ENCODE results near the gene SAFB.

The SAFB gene

GRCh38 chr19:5645409-5645808 is 22.5 kb downstream of the SAFB start:
- Histone ChIP-seq H3K27ac (ENCODE audit: low read depth, low read length) (no peak overlapping the region), H3K9me3 (ENCODE audit: control insufficient read depth, insufficient read depth, low read length) (no peaks in the 10 kb centered on the region), H3K9ac (ENCODE audit: low read depth, low read length) (no peak overlapping the region), H3K36me3 (ENCODE audit: control insufficient read depth, insufficient read depth, low read length) (peaks cover 87% of the 10 kb centered on the region), H3K4me1 (ENCODE audit: control insufficient read depth, insufficient read depth, low read length) (no peaks in the 10 kb centered on the region), H3K4me3 (ENCODE audit: low read depth, low read length) (no peak overlapping the region), H3K27me3 (ENCODE audit: control insufficient read depth, insufficient read depth, low read length) (no peaks in the 10 kb centered on the region)

DNA sequence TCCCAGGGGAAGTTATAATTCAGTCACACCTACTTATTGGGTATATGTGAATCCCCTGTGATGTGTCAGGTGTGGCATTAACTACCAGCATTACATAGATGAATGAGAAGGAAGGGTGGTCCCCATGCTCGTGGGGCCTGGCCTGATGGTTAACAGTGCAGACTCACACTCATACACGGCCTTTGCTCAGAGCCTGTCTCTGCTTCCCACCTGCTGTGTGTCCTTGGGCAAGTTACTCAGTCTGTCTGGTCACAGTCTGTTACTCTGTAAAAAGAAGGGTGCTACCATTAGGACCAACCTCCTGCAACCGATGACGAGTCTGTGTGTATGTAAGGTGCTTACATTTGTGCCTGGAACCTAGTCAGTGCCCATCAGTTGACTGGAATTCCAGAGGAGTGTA is 23.8 kb downstream of the SAFB start:
- no peak overlapping the region for H3K9ac ChIP-seq (ENCODE audit: low read depth, low read length)
- H3K27ac ChIP-seq (ENCODE audit: low read depth, low read length), result no peak overlapping the region
- no peak overlapping the region for H3K4me3 ChIP-seq (ENCODE audit: low read depth, low read length)
- H3K36me3 ChIP-seq (ENCODE audit: control insufficient read depth, insufficient read depth, low read length), result peaks cover 92% of the 10 kb centered on the region
- no peaks in the 10 kb centered on the region for H3K9me3 ChIP-seq (ENCODE audit: control insufficient read depth, insufficient read depth, low read length)
- H3K4me1 ChIP-seq (ENCODE audit: control insufficient read depth, insufficient read depth, low read length), result no peaks in the 10 kb centered on the region
- H3K27me3 ChIP-seq (ENCODE audit: control insufficient read depth, insufficient read depth, low read length), result no peaks in the 10 kb centered on the region

- Histone ChIP-seq H3K36me3 (ENCODE audit: control insufficient read depth, insufficient read depth, low read length) (peaks cover 92% of the 10 kb centered on the region), H3K9ac (ENCODE audit: low read depth, low read length) (no peak overlapping the region), H3K9me3 (ENCODE audit: control insufficient read depth, insufficient read depth, low read length) (no peaks in the 10 kb centered on the region), H3K4me3 (ENCODE audit: low read depth, low read length) (no peak overlapping the region), H3K4me1 (ENCODE audit: control insufficient read depth, insufficient read depth, low read length) (no peaks in the 10 kb centered on the region), H3K27me3 (ENCODE audit: control insufficient read depth, insufficient read depth, low read length) (no peaks in the 10 kb centered on the region), H3K27ac (ENCODE audit: low read depth, low read length) (no peak overlapping the region)
Measured at GRCh38 chr19:5648464-5648863, 25.6 kb downstream of the SAFB start.

DNA sequence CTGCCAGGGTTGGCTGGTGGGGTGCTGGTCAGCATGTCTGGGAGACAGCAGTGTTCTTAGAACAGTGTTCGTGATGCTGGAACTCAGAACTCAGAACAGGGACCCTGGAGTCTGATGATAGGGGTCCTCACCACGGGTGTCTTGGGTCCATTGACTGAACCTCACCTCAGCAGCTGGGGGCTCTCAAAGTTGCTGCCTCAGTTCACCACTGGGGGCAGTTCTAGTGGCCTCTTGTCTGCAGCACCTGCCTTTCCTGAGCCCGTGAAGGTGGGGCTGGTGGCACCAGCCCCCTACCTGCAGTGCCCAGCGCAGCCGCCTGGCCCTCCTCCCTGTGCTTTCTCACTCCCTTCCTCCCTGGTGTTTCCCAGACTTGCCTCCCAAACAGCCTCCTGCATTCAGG is 28.5 kb downstream of the SAFB start:
- no peaks in the 10 kb centered on the region for H3K9me3 ChIP-seq (ENCODE audit: control insufficient read depth, insufficient read depth, low read length)
- peaks cover 91% of the 10 kb centered on the region for H3K36me3 ChIP-seq (ENCODE audit: control insufficient read depth, insufficient read depth, low read length)
- no peaks in the 10 kb centered on the region for H3K4me1 ChIP-seq (ENCODE audit: control insufficient read depth, insufficient read depth, low read length)
- no peak overlapping the region for H3K9ac ChIP-seq (ENCODE audit: low read depth, low read length)
- H3K4me3 ChIP-seq (ENCODE audit: low read depth, low read length), result no peak overlapping the region
- H3K27ac ChIP-seq (ENCODE audit: low read depth, low read length), result no peak overlapping the region
- no peaks in the 10 kb centered on the region for H3K27me3 ChIP-seq (ENCODE audit: control insufficient read depth, insufficient read depth, low read length)

GRCh38 chr19:5652261-5652660 is 29.4 kb downstream of the SAFB start:
- peaks cover 88% of the 10 kb centered on the region for H3K36me3 ChIP-seq (ENCODE audit: control insufficient read depth, insufficient read depth, low read length)
- no peaks in the 10 kb centered on the region for H3K9me3 ChIP-seq (ENCODE audit: control insufficient read depth, insufficient read depth, low read length)
- H3K27me3 ChIP-seq (ENCODE audit: control insufficient read depth, insufficient read depth, low read length), result no peaks in the 10 kb centered on the region
- no peak overlapping the region for H3K27ac ChIP-seq (ENCODE audit: low read depth, low read length)
- H3K4me3 ChIP-seq (ENCODE audit: low read depth, low read length), result no peak overlapping the region
- H3K4me1 ChIP-seq (ENCODE audit: control insufficient read depth, insufficient read depth, low read length), result no peaks in the 10 kb centered on the region
- no peak overlapping the region for H3K9ac ChIP-seq (ENCODE audit: low read depth, low read length)

DNA sequence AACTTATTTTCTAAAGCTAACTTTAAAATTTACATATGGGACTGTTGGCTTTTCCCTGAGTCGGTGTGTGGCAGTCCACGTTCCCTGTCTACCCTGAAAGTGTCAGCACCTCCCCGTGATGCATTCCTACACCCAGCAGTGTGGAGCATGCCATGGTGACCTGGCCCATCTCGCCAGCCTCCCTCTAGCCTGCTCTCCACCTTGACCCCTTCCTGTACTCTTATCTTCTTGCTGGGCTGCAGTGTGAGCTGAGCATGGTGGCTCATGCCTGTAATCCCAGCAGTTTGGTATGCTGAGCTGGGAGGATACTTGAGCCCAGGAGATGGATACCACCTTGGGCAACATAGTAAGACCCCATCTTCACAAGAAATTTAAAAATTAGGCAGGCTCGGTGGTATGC is 32.0 kb downstream of the SAFB start:
- H3K36me3 ChIP-seq (ENCODE audit: control insufficient read depth, insufficient read depth, low read length), result peaks cover 88% of the 10 kb centered on the region

GRCh38 chr19:5655412-5655811 is 32.5 kb downstream of the SAFB start:
- H3K4me1 ChIP-seq (ENCODE audit: control insufficient read depth, insufficient read depth, low read length), result no peaks in the 10 kb centered on the region
- no peak overlapping the region for H3K27ac ChIP-seq (ENCODE audit: low read depth, low read length)
- peaks cover 88% of the 10 kb centered on the region for H3K36me3 ChIP-seq (ENCODE audit: control insufficient read depth, insufficient read depth, low read length)
- no peak overlapping the region for H3K4me3 ChIP-seq (ENCODE audit: low read depth, low read length)
- H3K9me3 ChIP-seq (ENCODE audit: control insufficient read depth, insufficient read depth, low read length), result no peaks in the 10 kb centered on the region
- no peak overlapping the region for H3K9ac ChIP-seq (ENCODE audit: low read depth, low read length)
- no peaks in the 10 kb centered on the region for H3K27me3 ChIP-seq (ENCODE audit: control insufficient read depth, insufficient read depth, low read length)

More for the DNA sequence above, 32.0 kb downstream of the SAFB start:
- Histone ChIP-seq H3K9me3 (ENCODE audit: control insufficient read depth, insufficient read depth, low read length) (no peaks in the 10 kb centered on the region), H3K9ac (ENCODE audit: low read depth, low read length) (no peak overlapping the region), H3K4me1 (ENCODE audit: control insufficient read depth, insufficient read depth, low read length) (no peaks in the 10 kb centered on the region), H3K27me3 (ENCODE audit: control insufficient read depth, insufficient read depth, low read length) (no peaks in the 10 kb centered on the region), H3K27ac (ENCODE audit: low read depth, low read length) (no peak overlapping the region), H3K4me3 (ENCODE audit: low read depth, low read length) (no peak overlapping the region)

GRCh38 chr19:5661483-5661882 is 38.6 kb downstream of the SAFB start:
- H3K27me3 ChIP-seq (ENCODE audit: control insufficient read depth, insufficient read depth, low read length), result no peaks in the 10 kb centered on the region
- no peak overlapping the region for H3K9ac ChIP-seq (ENCODE audit: low read depth, low read length)
- H3K36me3 ChIP-seq (ENCODE audit: control insufficient read depth, insufficient read depth, low read length), result peaks cover 90% of the 10 kb centered on the region
- H3K4me3 ChIP-seq (ENCODE audit: low read depth, low read length), result no peak overlapping the region
- H3K9me3 ChIP-seq (ENCODE audit: control insufficient read depth, insufficient read depth, low read length), result no peaks in the 10 kb centered on the region
- H3K27ac ChIP-seq (ENCODE audit: low read depth, low read length), result no peak overlapping the region
- H3K4me1 ChIP-seq (ENCODE audit: control insufficient read depth, insufficient read depth, low read length), result no peaks in the 10 kb centered on the region

GRCh38 chr19:5663904-5664303 is 41.0 kb downstream of the SAFB start:
- Histone ChIP-seq H3K27ac (ENCODE audit: low read depth, low read length) (no peak overlapping the region), H3K9ac (ENCODE audit: low read depth, low read length) (no peak overlapping the region), H3K27me3 (ENCODE audit: control insufficient read depth, insufficient read depth, low read length) (no peaks in the 10 kb centered on the region), H3K4me1 (ENCODE audit: control insufficient read depth, insufficient read depth, low read length) (peaks cover 7% of the 10 kb centered on the region; the same call in 1 of the 2 replicates), H3K4me3 (ENCODE audit: low read depth, low read length) (no peak overlapping the region), H3K9me3 (ENCODE audit: control insufficient read depth, insufficient read depth, low read length) (no peaks in the 10 kb centered on the region), H3K36me3 (ENCODE audit: control insufficient read depth, insufficient read depth, low read length) (peaks cover 96% of the 10 kb centered on the region)

DNA sequence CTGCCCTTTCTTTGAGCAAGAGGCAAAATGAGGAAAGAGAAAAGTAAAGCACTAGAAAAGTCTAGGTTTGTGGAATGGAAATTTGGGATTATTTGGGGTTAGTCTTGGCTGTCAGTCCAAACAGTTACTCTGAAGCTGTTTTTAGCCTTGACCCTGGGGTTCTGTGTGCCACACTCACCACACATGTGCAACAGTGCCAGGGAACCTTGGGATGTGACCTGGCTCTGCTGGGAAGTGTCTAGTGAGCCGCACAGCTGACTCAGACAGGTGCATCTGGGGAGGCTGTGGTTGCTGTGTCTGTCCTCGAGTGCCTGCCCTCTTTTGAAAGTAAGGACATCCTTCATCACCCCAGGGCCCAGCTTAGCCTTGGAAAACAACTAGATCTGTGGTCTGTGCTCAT is 41.6 kb downstream of the SAFB start:
- Histone ChIP-seq H3K27ac (ENCODE audit: low read depth, low read length) (no peak overlapping the region), H3K9ac (ENCODE audit: low read depth, low read length) (no peak overlapping the region), H3K4me3 (ENCODE audit: low read depth, low read length) (no peak overlapping the region), H3K36me3 (ENCODE audit: control insufficient read depth, insufficient read depth, low read length) (peaks cover 98% of the 10 kb centered on the region), H3K9me3 (ENCODE audit: control insufficient read depth, insufficient read depth, low read length) (no peaks in the 10 kb centered on the region), H3K27me3 (ENCODE audit: control insufficient read depth, insufficient read depth, low read length) (no peaks in the 10 kb centered on the region), H3K4me1 (ENCODE audit: control insufficient read depth, insufficient read depth, low read length) (peaks cover 7% of the 10 kb centered on the region; the same call in 1 of the 2 replicates)

- H3K27me3 ChIP-seq (ENCODE audit: control insufficient read depth, insufficient read depth, low read length), result no peaks in the 10 kb centered on the region
- H3K36me3 ChIP-seq (ENCODE audit: control insufficient read depth, insufficient read depth, low read length), result peaks cover 88% of the 10 kb centered on the region
- H3K9me3 ChIP-seq (ENCODE audit: control insufficient read depth, insufficient read depth, low read length), result no peaks in the 10 kb centered on the region
- H3K9ac ChIP-seq (ENCODE audit: low read depth, low read length), result no peak overlapping the region
- H3K4me3 ChIP-seq (ENCODE audit: low read depth, low read length), result no peak overlapping the region
- H3K27ac ChIP-seq (ENCODE audit: low read depth, low read length), result no peak overlapping the region
- H3K4me1 ChIP-seq (ENCODE audit: control insufficient read depth, insufficient read depth, low read length), result peaks cover 7% of the 10 kb centered on the region; the same call in 1 of the 2 replicates
Measured at GRCh38 chr19:5665781-5666513, 43.1 kb downstream of the SAFB start.

Measured in HUES48 (cell line).